ENCODE results near the gene ARPP19.

The ARPP19 gene

DNA sequence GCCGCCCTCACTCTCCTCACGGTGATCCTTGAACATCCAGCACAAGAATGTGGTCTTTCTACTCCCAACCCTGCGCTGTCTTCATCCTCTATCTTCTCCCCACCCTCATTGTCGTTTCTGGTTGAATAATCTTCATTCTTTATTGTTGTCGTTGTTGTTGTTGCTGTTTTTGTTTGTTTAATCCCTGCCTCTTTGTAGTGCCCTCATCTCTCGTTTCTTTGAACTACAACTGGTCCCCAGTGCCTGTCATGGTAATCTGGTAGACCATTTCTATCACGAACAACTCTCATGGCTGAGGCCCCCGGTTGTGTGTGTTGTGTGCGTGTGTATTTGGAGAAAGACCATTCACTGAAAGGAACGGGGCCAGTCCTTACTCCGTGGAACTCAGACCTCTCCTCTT, 38.9 kb downstream of the ARPP19 start:
- peak overlapping the region; percentile 91 for H3K4me2 ChIP-seq (ENCODE audit: low read length)
- H3K36me3 ChIP-seq (ENCODE audit: control insufficient read depth, low read length): no peaks in the 10 kb centered on the region
- peaks cover 21% of the 10 kb centered on the region for H3K4me1 ChIP-seq (ENCODE audit: control insufficient read depth, low read length)
- H3K9me2 ChIP-seq (replicated peaks; ENCODE audit: control insufficient read depth, low read length): no peaks in the 10 kb centered on the region
- no peak for TF ChIP-seq EZH2phosphoT487 (IDR thresholded peaks at IDR 0.05; ENCODE audit: borderline replicate concordance, low read length)
- TF ChIP-seq, protein P1, sequence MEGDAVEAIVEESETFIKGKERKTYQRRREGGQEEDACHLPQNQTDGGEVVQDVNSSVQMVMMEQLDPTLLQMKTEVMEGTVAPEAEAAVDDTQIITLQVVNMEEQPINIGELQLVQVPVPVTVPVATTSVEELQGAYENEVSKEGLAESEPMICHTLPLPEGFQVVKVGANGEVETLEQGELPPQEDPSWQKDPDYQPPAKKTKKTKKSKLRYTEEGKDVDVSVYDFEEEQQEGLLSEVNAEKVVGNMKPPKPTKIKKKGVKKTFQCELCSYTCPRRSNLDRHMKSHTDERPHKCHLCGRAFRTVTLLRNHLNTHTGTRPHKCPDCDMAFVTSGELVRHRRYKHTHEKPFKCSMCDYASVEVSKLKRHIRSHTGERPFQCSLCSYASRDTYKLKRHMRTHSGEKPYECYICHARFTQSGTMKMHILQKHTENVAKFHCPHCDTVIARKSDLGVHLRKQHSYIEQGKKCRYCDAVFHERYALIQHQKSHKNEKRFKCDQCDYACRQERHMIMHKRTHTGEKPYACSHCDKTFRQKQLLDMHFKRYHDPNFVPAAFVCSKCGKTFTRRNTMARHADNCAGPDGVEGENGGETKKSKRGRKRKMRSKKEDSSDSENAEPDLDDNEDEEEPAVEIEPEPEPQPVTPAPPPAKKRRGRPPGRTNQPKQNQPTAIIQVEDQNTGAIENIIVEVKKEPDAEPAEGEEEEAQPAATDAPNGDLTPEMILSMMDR (IDR thresholded peaks at IDR 0.05; ENCODE audit: low read depth, low read length, poor library complexity, severe bottlenecking): no peak
- peaks cover 5% of the 10 kb centered on the region; the same call in 1 of the 2 replicates for H3F3A ChIP-seq (ENCODE audit: control insufficient read depth, insufficient read depth)
- peaks cover 33% of the 10 kb centered on the region for H3K79me2 ChIP-seq (ENCODE audit: control insufficient read depth, low read length)
- peak overlapping the region; percentile 91 for H3K4me3 ChIP-seq (ENCODE audit: low read length)
- peaks cover 8% of the 10 kb centered on the region for H3K27me3 ChIP-seq (ENCODE audit: control insufficient read depth, low read length)
- no peak overlapping the region for H3K27ac ChIP-seq (ENCODE audit: low read depth, low read length)
- no peaks in the 10 kb centered on the region for H3K9me3 ChIP-seq (ENCODE audit: control insufficient read depth, insufficient read depth, low read length)
- H4K20me1 ChIP-seq (ENCODE audit: control insufficient read depth, insufficient read depth, low read depth, low read length): peaks cover 5% of the 10 kb centered on the region; the same call in 1 of the 2 replicates

DNA sequence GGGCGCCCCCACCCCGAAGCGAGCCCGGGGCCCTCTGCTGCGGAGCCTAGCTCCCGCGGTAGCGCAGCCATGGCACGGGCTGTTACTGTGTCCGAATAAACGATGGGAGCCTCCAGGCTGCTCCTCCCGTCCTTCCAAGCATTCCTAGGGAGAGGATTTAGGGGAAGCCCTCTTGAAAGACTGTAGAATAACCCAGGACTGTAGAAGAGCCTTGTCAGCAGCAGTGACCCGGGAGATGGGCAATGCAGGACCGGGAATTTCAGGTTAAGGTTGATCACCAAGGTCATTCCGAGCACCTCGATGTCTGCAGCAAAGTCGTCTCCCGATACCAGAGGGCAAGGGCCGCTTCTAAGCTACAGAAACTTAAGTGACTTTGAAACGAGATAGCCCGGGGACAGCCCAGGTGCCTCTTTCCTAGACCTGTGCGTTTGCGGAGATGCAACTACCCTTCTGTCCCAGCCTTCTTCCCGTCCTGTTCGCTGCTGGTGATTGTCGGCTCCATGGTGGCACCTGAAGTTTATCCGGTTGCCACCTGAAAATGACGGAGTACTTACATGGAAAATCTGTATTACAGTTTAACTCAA, 39.4 kb downstream of the ARPP19 start:
- no peaks in the 10 kb centered on the region for H3K36me3 ChIP-seq (ENCODE audit: control insufficient read depth, low read length)
- peaks cover 38% of the 10 kb centered on the region for H3K79me2 ChIP-seq (ENCODE audit: control insufficient read depth, low read length)
- peak overlapping the region; percentile 91 for H3K4me2 ChIP-seq (ENCODE audit: low read length)
- H4K20me1 ChIP-seq (ENCODE audit: control insufficient read depth, insufficient read depth, low read depth, low read length): peaks cover 5% of the 10 kb centered on the region; the same call in 1 of the 2 replicates
- H3K4me3 ChIP-seq (ENCODE audit: low read length): peak overlapping the region; percentile 91
- no peaks in the 10 kb centered on the region for H3K9me2 ChIP-seq (replicated peaks; ENCODE audit: control insufficient read depth, low read length)
- TF ChIP-seq EZH2phosphoT487 (IDR thresholded peaks at IDR 0.05; ENCODE audit: borderline replicate concordance, low read length): no peak
- TF ChIP-seq, protein P1 (IDR thresholded peaks at IDR 0.05; ENCODE audit: low read depth, low read length, poor library complexity, severe bottlenecking): peak; percentile 14
- H3K9me3 ChIP-seq (ENCODE audit: control insufficient read depth, insufficient read depth, low read length): no peaks in the 10 kb centered on the region
- H3K27ac ChIP-seq (ENCODE audit: low read depth, low read length): peak overlapping the region; percentile 16; the same call in 1 of the 2 replicates
- H3K27me3 ChIP-seq (ENCODE audit: control insufficient read depth, low read length): peaks cover 8% of the 10 kb centered on the region
- H3F3A ChIP-seq (ENCODE audit: control insufficient read depth, insufficient read depth): peaks cover 5% of the 10 kb centered on the region; the same call in 1 of the 2 replicates
- peaks cover 21% of the 10 kb centered on the region for H3K4me1 ChIP-seq (ENCODE audit: control insufficient read depth, low read length)

GRCh38 chr15:52528564-52529340, 40.1 kb downstream of the ARPP19 start, which contains the start of gene MYO5A:
Gene MYO5A, minus strand, starts transcription at chr15:52528880. Its CDS starts 74 bp downstream, at chr15:52528806.
- peaks cover 40% of the 10 kb centered on the region for H3K79me2 ChIP-seq (ENCODE audit: control insufficient read depth, low read length)
- peaks cover 5% of the 10 kb centered on the region; the same call in 1 of the 2 replicates for H4K20me1 ChIP-seq (ENCODE audit: control insufficient read depth, insufficient read depth, low read depth, low read length)
- no peaks in the 10 kb centered on the region for H3K9me2 ChIP-seq (replicated peaks; ENCODE audit: control insufficient read depth, low read length)
- peaks cover 21% of the 10 kb centered on the region for H3K4me1 ChIP-seq (ENCODE audit: control insufficient read depth, low read length)
- H3K4me2 ChIP-seq (ENCODE audit: low read length): peak within 1 kb of the TSS; percentile 91
- H3K36me3 ChIP-seq (ENCODE audit: control insufficient read depth, low read length): no peaks in the 10 kb centered on the region
- peaks cover 5% of the 10 kb centered on the region; the same call in 1 of the 2 replicates for H3F3A ChIP-seq (ENCODE audit: control insufficient read depth, insufficient read depth)
- TF ChIP-seq EZH2phosphoT487 (IDR thresholded peaks at IDR 0.05; ENCODE audit: borderline replicate concordance, low read length): no peak
- TF ChIP-seq, protein P1 (IDR thresholded peaks at IDR 0.05; ENCODE audit: low read depth, low read length, poor library complexity, severe bottlenecking): peak; percentile 25
- peak within 1 kb of the TSS; percentile 91 for H3K4me3 ChIP-seq (ENCODE audit: low read length)
- H3K9me3 ChIP-seq (ENCODE audit: control insufficient read depth, insufficient read depth, low read length): no peaks in the 10 kb centered on the region
- peak within 1 kb of the TSS; percentile 16; the same call in 1 of the 2 replicates for H3K27ac ChIP-seq (ENCODE audit: low read depth, low read length)
- H3K27me3 ChIP-seq (ENCODE audit: control insufficient read depth, low read length): peaks cover 8% of the 10 kb centered on the region
